HL-60 (cell line): Measurements from ENCODE around the gene SLC52A3.

Experiments used
- GABPA ChIP-seq: IDR thresholded peaks from 2 replicates; pipeline ENCODE4 v1.6.1; 2012; ENCODE audit warnings: low read depth
- POLR2AphosphoS5 ChIP-seq: IDR thresholded peaks from 2 replicates; pipeline ENCODE4 v1.6.1; 2012; ENCODE audit warnings: low read depth
- TF ChIP-seq, protein P1 (sequence below): IDR thresholded peaks from one replicate; pipeline ENCODE4 v1.5.1; 2011; ENCODE audit warnings: low read length, control low read depth, inconsistent platforms; ENCODE audit not compliant: insufficient read depth

DNA sequence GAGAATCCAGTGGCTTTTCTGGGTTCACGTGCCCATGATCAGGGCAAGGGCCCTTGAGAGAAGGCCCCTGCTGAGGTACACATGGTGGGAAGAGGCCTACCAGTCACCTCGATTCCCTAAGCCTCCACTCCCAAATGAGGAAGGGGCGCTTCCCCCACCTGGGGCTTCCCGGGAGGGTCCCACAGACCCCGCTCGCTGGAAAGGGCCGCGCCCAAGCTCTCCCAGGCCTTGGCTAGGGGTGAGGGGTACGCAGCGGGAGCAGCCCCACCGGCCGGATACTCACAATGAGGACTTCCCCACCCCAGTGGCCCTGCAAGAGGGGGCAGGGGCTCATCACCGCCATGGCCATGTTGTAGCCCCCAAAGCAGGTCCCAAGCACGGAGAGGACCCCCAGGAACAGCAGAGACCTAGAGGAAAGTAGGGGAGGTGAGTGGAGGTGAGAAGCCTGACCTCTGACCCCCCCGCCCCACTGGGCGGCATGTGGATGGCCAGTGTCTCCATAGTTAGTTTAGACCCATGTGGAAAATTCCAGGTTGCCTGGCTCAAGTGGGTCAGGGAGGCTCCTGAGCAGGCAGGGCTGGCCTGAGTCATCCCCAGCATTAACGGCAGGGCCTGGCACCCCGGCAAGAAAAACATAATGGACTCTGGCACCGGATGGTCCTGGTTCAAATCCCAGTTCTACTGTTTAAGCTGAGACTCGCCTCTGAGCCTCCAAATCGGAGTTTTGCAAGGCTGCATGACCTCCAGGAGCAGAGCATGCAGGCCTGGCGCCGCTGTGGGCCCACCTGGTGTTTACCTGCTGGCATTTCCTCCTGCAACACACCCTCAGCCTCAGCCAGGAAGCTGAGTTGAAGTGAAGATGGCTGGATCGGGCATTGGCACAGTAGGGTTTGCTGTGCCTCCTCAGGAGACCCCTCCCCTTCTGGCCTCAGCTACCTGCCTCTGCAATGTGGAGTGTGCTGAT lies 6.6 kb downstream of the SLC52A3 start:
- TF ChIP-seq, protein P1, sequence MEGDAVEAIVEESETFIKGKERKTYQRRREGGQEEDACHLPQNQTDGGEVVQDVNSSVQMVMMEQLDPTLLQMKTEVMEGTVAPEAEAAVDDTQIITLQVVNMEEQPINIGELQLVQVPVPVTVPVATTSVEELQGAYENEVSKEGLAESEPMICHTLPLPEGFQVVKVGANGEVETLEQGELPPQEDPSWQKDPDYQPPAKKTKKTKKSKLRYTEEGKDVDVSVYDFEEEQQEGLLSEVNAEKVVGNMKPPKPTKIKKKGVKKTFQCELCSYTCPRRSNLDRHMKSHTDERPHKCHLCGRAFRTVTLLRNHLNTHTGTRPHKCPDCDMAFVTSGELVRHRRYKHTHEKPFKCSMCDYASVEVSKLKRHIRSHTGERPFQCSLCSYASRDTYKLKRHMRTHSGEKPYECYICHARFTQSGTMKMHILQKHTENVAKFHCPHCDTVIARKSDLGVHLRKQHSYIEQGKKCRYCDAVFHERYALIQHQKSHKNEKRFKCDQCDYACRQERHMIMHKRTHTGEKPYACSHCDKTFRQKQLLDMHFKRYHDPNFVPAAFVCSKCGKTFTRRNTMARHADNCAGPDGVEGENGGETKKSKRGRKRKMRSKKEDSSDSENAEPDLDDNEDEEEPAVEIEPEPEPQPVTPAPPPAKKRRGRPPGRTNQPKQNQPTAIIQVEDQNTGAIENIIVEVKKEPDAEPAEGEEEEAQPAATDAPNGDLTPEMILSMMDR = no peak
- TF ChIP-seq POLR2AphosphoS5 (no peak), GABPA (no peak)
